ENCODE data around the gene GARIN5B. TPM values are rescaled to one million over a fixed set of nuclear protein-coding genes. Genes with fewer than 3 reads are reported as not detected.
A peak's percentile ranks its signal among the peaks of the same experiment; 100 is the strongest.

Gene GARIN5B
- total RNA-seq, 1 experiment from 2014 or later = not detected

- Mint-ChIP-seq H3K9me3 (ENCODE audit: unreplicated experiment) (no peaks in the 10 kb centered on the region), H3K4me1 (ENCODE audit: low read depth, unreplicated experiment) (peaks cover 23% of the 10 kb centered on the region), H3K27ac (ENCODE audit: unreplicated experiment) (peak overlapping the region; percentile 53), H3K36me3 (ENCODE audit: insufficient read depth, unreplicated experiment) (peaks cover 12% of the 10 kb centered on the region), H3K4me3 (ENCODE audit: unreplicated experiment) (peak overlapping the region; percentile 27), H3K27me3 (ENCODE audit: insufficient read depth, unreplicated experiment) (no peaks in the 10 kb centered on the region)
- intact Hi-C loops (cut with micrococcal nuclease; ENCODE audit: unreplicated experiment) = no loop called here
- no peak for TF ChIP-seq CTCF (IDR thresholded peaks at IDR 0.05; ENCODE audit: insufficient read depth in 1 of 2, low read depth in 1 of 2, low read length in 1 of 2, severe bottlenecking in 1 of 2, unreplicated experiment in 1 of 2)
- Histone ChIP-seq H3K36me3 (ENCODE audit: control insufficient read depth, insufficient read depth, low read length) (no peaks in the 10 kb centered on the region; the same call in 1 of the 2 replicates), H3K4me3 (ENCODE audit: low read depth, low read length) (0 out of 2 replicates have a peak overlapping the region, but pooled peaks have one; percentile 13), H3K9me3 (no peaks in the 10 kb centered on the region; the same call in 1 of the 2 replicates), H3K4me1 (peaks cover 25% of the 10 kb centered on the region), H3K27me3 (replicated peaks; ENCODE audit: control insufficient read depth, insufficient read depth, low read length) (no peaks in the 10 kb centered on the region)
- peak; percentile 29 to 63 for DNase-seq
- CTCF ChIA-PET = interaction anchor here (0.6 to 3.6 kb wide), 3 partner anchors 15 to 25 kb away, joined by 3 to 20 read pairs (median 5); partner anchors contain the start of gene KMT5C
- POLR2A ChIA-PET = interaction anchor here (0.6 to 2.2 kb wide), 3 partner anchors 17 to 666 kb away, joined by 3 to 15 read pairs (median 5); partner anchors contain the start of genes KMT5C and TMEM238
- no TSS peak for BruUV-seq (replicated peaks)
These were observed 40.7 kb downstream of the GARIN5B start for GRCh38 chr19:55322204-55322885.

- Mint-ChIP-seq H3K27me3 (ENCODE audit: insufficient read depth, unreplicated experiment) (no peaks in the 10 kb centered on the region), H3K4me1 (ENCODE audit: low read depth, unreplicated experiment) (peaks cover 23% of the 10 kb centered on the region), H3K36me3 (ENCODE audit: insufficient read depth, unreplicated experiment) (peaks cover 11% of the 10 kb centered on the region), H3K4me3 (ENCODE audit: unreplicated experiment) (peak overlapping the region; percentile 27), H3K9me3 (ENCODE audit: unreplicated experiment) (no peaks in the 10 kb centered on the region), H3K27ac (ENCODE audit: unreplicated experiment) (peak overlapping the region; percentile 53)
- TF ChIP-seq CTCF (IDR thresholded peaks at IDR 0.05; ENCODE audit: insufficient read depth in 1 of 2, low read depth in 1 of 2, low read length in 1 of 2, severe bottlenecking in 1 of 2, unreplicated experiment in 1 of 2) = no peak
- intact Hi-C loops (cut with micrococcal nuclease; ENCODE audit: unreplicated experiment) = no loop called here
- no peak for DNase-seq
- no peaks in the 10 kb centered on the region for H3K27me3 ChIP-seq (replicated peaks; ENCODE audit: control insufficient read depth, insufficient read depth, low read length)
- POLR2A ChIA-PET = interaction anchor here (0.7 to 2.2 kb wide), 2 partner anchors 18 to 63 kb away, joined by 5 to 15 read pairs; partner anchors contain the start of genes KMT5C and TMEM238
- peaks cover 25% of the 10 kb centered on the region for H3K4me1 ChIP-seq
- CTCF ChIA-PET = interaction anchor here (0.8 to 3.6 kb wide), 2 partner anchors 18 to 20 kb away, joined by 4 to 20 read pairs; partner anchors contain the start of gene KMT5C
- no peaks in the 10 kb centered on the region; the same call in 1 of the 2 replicates for H3K9me3 ChIP-seq
- H3K4me3 ChIP-seq (ENCODE audit: low read depth, low read length) = no peak overlapping the region
- BruUV-seq (replicated peaks) = no TSS peak
- H3K36me3 ChIP-seq (ENCODE audit: control insufficient read depth, insufficient read depth, low read length) = no peaks in the 10 kb centered on the region; the same call in 1 of the 2 replicates
These were observed 41.5 kb downstream of the GARIN5B start for GRCh38 chr19:55321466-55322137.

GRCh38 chr19:55320844-55321419 is 42.1 kb downstream of the GARIN5B start:
- POLR2A ChIA-PET = interaction anchor here (2.2 kb wide), 1 partner anchor 18 kb away, joined by 15 read pairs; the partner anchor contains the start of gene KMT5C
- peak overlapping the region; percentile 53 for H3K27ac Mint-ChIP-seq (ENCODE audit: unreplicated experiment)
- BruUV-seq (replicated peaks) = no TSS peak

More at GRCh38 chr19:55320844-55321419, 42.1 kb downstream of the GARIN5B start:
- H3K9me3 ChIP-seq = no peaks in the 10 kb centered on the region
- H3K36me3 ChIP-seq (ENCODE audit: control insufficient read depth, insufficient read depth, low read length) = no peaks in the 10 kb centered on the region; the same call in 1 of the 2 replicates
- intact Hi-C loops (cut with micrococcal nuclease; ENCODE audit: unreplicated experiment) = no loop called here
- peaks cover 25% of the 10 kb centered on the region for H3K4me1 ChIP-seq
- no peaks in the 10 kb centered on the region for H3K9me3 Mint-ChIP-seq (ENCODE audit: unreplicated experiment)
- no peaks in the 10 kb centered on the region for H3K27me3 Mint-ChIP-seq (ENCODE audit: insufficient read depth, unreplicated experiment)
- H3K4me1 Mint-ChIP-seq (ENCODE audit: low read depth, unreplicated experiment) = peaks cover 23% of the 10 kb centered on the region
- peak overlapping the region; percentile 27 for H3K4me3 Mint-ChIP-seq (ENCODE audit: unreplicated experiment)
- H3K4me3 ChIP-seq (ENCODE audit: low read depth, low read length) = no peak overlapping the region
- H3K27me3 ChIP-seq (replicated peaks; ENCODE audit: control insufficient read depth, insufficient read depth, low read length) = no peaks in the 10 kb centered on the region
- TF ChIP-seq CTCF (IDR thresholded peaks at IDR 0.05; ENCODE audit: insufficient read depth in 1 of 2, low read depth in 1 of 2, low read length in 1 of 2, severe bottlenecking in 1 of 2, unreplicated experiment in 1 of 2) = no peak
- CTCF ChIA-PET = interaction anchor here (0.8 to 3.6 kb wide), 2 partner anchors 18 to 20 kb away, joined by 4 to 20 read pairs; partner anchors contain the start of gene KMT5C
- peak in 1 of 2 experiments; percentile 57 for DNase-seq
- H3K36me3 Mint-ChIP-seq (ENCODE audit: insufficient read depth, unreplicated experiment) = peaks cover 6% of the 10 kb centered on the region

Data from Caco-2 (cell line).